HG03103 (cell line): ENCODE results near the gene CCIN.

Source experiments
- ATAC-seq: cut with Tn5 transposase; IDR thresholded peaks from one replicate; pipeline ENCODE4 v1.9.1; 2021; ENCODE audit warnings: low read depth; ENCODE audit not compliant: unreplicated experiment

The CCIN gene

DNA sequence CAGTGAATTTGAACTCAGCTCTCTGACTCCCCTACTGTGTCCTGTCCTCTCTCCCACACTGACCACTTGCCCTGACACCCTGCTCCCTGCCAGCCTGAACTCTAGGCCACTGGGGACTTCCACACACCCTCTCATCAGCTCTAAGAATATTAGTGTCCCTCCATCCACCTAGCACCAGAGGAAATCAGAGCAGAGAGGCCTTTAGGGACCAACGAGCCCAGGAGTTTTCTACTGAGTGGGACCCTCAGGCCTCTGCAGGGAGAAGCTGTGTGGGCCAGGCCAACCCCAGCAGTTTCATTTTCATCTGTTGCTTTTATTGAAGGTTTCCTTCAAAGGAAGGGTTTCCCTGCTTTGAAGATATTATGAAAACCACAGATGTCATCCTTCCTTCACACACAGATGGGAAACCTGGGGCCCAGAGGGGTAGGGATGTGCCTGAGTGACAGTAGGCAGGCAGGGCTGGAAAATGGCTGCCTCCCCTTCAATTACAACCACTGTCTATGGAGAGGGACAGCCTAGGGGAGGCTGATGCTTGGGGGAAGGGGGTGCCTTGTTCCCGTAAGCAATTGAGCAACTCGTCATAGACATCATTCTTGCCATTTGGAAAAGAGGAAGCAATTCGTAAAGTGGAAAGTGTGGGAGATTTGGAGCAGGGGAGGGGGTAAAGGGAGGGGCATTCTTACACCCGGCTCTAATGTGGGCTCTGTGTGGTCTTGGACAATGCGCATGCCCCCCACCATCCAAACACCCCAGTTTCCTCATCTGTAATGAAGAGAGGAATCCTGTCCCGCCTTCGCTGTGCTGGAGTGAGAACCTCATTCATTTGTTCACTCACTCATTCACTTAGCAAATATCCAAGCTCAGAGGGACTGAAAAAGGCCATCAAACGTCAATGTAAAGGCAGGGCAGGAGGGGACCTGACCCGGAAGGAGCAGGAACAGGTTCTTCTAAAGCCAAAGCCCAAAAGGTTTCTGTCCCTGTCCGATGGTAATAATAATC lies 28.8 kb upstream of the CCIN start:
- ATAC-seq, result no peak

DNA sequence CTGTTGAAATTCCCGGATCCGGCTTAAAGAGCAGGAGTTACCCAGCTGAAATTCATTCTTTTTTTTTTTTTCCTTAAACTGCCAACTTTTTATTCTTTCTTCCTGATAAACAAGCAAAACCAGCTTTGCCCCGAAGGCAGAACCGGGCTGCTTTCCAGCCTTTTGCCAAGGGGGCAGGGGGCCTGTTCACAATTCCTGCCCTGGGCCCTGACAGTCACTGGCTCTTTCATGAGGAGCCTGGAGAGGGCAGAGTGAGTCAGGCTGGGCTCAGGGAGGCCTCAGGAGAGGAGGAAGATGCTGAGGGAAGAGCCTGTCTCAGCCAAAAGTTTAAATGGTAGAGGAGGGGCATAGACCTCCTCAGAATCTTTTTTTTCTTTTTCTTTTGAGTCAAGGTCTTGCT lies 27.9 kb upstream of the CCIN start:
- ATAC-seq, result no peak

DNA sequence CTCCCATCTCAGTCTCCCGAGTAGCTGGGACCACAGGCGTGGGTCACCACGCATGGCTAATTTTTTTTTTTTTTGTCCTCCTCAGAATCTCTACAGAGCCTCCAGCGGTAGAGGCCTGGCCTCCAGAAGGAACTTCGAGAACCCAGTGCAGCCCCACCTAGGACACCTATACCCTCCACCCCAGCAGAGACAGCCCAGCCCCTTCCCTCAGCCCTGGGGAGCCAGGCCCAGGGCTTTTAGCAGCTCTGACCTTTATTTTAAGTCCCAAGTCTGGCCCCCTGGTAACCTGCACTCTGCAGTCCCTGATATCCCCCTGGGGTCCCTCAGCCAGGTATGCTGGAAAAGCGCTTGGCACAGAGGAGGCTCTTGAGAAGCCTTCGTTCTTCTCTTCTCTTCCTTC lies 27.4 kb upstream of the CCIN start:
- ATAC-seq, result no peak

DNA sequence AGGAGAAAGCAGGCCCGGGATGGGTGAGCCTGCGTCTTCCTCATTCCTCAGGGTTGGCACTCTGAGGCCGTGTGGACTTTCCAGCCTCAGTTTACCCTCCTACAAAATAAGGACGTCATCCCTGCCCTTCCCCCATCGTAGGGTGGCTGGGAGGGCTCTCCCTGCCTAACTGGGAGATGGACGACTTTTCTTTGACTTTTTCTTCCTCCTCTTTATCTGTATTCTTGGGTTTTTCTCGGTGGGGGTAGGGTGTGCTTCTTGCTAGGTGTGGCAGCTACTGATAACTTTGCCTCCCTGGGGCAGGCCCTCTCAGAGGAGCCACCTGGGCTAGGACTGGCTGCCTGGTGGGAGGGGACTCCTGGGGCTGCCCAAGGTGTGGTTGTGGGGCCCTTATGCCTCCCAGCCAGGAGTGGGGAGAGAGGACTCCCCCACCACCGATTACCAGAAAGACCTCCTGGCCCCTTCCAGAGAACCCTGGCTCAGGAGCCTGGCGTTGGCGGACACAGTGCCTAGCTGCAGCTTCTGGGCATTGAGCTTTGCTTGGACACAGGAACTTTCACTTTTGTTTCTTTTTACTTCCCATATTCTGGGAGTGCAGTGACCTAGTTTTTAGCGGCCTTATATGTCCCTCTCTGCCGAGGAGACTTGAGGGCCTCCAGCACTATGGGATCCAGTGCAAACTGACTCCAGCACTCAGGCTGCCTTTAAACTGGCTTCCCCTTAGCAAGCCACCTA lies 26.5 kb upstream of the CCIN start:
- ATAC-seq, result no peak

DNA sequence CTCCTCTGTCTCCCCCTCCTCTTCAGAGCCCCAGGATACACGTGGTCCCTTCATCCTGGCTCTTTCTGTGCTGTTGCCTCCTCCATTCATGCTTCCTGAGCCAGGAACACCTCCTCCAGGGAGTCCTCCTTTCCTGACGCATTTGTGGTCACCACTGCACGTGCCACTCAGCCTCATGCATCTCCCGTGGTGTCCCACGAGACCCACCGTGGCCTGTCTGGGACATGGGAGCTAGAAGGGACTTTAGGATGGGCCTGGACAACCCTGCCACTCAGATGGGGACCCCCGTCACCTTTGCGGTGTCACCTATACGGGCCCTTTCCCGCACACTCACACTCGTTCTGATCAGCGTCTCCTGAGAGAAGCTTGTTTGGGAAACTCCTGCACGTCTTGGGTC lies 25.9 kb upstream of the CCIN start:
- ATAC-seq, result no peak

DNA sequence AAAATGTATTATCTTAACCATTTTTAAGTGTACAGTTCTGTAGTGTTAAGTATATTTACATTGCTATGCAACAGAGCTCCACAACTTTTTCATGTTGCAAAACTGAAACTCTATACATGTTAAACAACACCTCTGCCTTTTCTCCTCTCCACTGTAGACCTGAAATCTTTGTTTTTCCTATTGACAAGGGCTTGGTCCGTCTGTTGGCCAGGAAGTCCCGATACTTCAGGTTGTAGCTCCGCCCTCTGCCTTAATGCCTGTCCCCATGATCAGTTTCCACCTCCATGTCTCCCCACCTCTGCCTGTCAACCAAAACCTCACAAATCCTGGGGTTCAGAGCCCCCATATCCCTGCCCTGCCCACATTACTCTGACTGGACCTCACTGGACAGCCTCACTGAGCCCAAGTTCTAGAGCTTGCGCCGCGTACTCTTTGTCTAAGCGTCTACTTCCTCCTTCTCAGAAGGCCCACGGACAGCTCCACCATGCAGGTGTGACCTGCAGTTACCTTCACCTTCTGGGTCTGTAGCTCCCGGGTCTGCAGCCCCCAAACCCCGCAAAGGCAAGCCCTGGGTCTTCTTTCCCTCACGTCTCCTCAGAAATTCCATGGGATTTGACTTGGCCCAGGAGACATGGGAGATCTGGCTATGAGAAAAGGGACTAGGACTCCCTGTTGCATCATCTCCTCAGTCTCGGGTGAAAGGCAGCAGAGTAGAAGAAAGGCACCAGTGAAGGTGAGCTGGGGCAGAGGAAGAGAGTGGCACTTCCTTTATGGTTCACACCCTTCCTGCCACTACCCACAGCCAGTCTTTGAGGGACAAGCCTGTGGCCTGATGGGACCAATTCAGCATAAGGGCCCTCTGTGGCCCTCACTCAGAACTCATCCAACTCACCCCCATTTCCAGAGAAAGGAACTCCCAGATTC lies 24.6 kb upstream of the CCIN start:
- no peak for ATAC-seq

DNA sequence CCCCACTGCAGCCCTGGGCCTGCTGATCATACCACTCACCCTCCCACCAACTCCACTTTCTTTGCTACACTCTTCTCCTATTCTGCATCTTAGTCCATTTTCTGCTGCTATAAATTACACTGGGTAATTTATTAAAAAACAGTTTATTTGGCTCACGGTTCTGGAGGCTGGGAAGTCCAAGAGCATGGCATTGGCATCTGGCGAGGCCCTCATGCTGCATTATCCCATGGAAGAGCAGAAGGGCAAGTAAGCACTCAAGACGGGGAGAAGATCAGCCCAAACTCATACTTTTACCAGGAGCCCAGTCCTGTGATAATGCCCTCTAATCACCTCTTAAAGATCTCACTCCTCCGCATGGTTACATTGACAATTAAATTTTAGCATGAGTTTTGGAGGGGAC lies 23.2 kb upstream of the CCIN start:
- no peak for ATAC-seq

DNA sequence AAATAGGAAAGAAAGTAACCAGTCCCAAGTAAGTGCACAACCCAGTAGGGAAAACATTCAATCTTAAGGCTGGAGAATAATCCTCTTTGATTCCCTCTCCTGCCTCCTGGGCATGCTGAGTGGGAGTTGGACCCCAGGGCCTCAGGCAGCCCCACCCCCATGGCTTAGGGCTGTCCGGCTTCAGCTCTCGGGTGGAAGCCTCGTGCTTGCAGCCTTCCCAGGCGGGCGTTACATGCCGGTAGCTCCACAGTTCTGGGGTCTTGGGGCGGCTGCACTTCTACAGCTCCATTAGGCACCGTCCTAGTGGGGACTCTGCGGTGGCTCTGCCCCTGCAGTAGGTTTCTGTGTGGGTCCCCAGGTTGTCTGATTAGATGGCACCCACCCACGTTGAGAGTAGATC lies 22.5 kb upstream of the CCIN start:
- no peak for ATAC-seq

DNA sequence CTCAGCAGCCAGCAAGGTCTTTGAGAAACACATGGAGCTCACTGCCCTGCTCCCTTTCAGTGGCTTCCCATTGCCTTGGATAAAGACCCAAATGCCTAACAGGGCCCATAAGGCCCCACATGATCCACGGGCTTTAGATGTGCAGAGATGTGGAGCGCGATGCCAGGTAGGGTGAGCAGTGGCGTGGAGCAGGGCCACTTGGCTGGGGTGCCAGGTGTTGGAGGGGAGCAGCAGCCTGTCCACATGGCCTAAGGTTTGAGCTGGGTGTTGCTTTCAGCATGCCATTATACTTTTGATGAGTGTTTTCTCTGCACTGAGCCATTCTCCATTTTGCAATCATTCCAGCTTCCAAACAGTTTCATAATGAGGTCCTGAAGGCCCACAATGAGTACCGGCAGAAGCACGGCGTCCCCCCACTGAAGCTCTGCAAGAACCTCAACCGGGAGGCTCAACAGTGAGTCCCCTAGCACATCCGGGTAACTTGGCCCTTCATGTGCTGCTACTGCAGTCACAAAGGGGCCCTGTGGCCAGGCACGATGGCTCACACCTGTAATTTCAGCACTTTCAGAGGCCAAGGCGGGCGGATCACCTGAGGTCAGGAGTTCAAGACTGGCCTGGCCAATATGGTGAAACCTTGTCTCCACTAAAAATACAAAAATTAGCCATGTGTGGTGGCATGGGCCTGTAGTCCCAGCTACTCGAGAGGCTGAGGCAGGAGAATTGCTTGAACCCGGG lies 21.6 kb upstream of the CCIN start:
- ATAC-seq, result no peak

DNA sequence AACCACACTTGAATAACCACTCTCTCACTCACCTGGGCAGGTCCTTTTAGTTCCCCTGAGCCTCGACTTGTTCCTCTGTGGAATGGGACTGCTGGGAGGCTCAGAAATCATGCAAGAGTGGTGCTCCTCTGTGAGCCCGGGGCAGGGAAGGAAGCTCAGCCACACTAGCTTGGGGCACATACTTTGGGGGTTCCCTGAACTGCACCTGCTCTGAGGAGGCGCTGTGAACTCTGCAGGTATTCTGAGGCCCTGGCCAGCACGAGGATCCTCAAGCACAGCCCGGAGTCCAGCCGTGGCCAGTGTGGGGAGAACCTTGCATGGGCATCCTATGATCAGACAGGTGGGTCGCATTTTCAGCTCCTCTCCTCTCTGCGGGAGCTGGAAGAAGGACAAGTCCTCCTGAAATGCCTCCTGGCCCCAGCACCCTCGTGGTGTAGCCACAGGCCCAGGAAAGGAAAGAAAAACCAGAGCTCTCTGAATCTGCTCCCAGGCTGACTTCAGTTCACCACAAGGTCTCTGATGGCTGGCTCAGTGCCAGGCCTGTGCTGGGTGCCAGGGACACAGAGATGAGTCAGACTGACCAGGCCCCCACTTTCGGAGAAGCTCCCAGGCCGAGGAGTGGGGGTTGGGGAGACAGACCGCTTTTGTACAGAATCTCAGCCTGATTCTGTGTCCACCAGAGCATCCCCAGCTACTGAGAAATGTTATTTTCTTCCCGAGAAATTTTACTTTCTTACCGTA lies 20.7 kb upstream of the CCIN start:
- no peak for ATAC-seq

DNA sequence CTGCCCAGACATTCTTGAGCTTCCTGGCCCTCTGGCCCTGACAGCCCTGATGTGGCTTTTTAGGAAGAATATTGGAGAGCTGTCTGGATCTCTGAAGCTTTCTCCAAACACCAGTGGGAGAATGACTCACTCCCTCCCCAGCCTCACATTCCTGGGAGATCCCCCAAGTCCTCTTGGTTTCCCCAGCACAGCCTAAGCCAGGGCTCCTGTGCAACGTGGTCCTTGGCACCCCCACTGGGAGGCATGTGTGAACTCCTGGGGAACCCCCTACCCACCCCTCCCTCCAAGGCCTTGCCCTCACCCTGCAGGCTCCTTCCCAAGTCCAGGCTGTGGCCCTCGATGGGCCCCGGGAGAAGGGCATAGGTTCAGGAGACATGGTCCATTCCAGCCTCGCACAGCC lies 20.0 kb upstream of the CCIN start:
- no peak for ATAC-seq

DNA sequence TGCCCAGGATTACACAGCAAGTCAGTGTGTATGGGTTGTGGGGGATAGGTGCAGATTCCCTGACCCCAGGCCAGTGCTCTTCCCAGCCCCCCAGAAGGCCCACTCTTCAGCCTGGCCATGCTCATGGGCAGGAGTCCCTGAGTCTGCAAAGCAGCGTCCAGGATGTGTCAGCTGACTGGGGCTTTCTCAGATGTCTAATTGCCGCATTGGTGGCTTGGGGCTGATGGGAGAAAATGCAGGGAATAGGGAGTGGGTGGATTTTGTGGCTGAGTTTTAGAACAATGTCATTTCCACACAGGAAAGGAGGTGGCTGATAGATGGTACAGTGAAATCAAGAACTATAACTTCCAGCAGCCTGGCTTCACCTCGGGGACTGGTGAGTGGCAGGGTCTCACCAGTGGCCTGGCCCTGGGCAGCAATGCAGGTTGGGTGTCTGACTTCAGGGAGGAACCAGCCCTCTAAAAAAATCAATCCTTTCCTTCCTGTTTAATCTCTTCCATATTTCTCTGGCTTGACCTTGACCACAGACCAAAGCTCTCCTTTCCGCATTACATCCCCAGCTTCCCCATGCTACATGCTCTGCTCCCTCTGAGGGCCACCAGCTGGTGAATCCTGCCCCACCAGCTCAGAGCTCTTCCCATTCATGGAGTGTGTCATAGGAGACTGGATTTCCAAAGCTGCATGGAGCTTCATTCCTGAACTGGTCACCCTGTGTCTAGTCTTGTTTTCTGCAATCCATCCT lies 18.4 kb upstream of the CCIN start:
- no peak for ATAC-seq

DNA sequence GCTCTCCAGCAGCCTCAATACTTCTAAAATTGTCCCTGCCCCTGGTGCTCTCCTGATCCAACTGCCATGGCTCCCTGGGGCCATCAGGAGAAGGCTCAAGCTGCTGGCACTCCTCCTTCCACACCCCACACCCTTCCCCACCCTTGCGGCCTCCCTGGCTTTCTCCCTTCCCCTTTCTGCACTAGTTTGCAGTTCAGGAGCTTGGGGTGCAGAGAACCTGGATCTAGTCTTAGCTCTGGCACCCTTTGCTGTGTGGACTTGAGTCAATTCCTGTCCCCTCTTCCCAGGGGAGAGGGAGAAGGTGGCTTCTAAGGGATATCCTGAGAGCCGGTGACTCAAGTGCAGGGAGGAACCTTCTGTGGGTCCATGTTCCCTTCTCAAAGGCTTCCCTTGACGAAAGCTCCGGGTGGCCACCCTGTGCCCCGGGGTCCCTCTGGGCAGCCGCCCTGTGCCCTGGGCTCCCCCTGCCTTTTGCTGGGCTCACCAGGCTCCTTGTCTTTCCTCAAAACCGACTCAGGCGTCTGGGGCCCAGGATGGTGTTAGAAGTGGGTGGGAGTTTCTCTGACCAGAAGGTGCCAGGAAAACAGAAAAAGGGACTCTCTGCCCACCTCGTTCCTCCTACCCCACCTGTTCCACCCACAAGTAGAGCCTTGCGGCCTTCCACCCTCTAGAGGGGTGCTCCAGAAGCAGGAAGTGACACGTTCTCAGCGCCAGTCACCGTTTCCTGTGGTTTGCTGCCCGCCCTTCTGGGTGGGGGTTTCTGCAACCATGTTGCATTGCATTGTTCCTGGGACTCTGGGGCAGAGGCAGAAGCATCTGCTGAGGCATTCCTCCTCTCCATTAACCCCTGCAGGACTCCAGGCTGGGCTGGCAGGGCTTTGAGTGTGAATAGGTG lies 17.6 kb upstream of the CCIN start:
- ATAC-seq, result peak; percentile 81

DNA sequence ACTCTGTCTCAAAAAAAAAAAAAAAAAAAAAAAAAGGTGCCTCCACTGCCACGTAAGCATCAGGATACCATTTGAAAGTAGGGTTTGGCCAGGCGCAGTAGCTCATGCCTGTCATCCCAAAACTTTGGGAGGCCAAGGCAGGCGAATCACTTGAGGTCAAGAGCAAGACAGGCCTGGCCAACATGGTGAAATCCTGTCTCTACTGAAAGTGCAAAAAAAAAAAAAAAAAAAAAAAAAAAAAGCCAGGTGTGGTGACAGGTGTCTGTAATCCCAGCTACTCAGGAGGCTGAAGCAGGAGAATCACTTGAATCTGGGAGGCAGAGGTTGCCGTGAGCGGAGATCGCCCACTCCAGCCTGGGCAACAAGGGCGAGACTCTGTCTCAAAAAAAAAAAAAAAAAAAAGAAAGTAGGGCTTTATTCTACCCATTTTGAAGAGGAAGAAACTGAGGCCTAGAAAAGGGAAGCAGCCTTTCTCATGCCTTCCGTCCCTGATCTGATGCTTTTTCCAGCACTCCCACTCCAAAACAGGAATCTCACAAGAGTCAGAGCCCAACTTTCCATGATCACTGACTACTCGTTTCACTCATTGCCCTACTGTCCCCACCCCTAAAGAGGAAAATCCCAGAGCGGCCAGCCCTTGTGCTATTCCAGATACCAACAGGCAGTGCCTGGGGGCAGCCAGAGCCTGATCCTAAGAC lies 16.3 kb upstream of the CCIN start:
- ATAC-seq, result no peak

DNA sequence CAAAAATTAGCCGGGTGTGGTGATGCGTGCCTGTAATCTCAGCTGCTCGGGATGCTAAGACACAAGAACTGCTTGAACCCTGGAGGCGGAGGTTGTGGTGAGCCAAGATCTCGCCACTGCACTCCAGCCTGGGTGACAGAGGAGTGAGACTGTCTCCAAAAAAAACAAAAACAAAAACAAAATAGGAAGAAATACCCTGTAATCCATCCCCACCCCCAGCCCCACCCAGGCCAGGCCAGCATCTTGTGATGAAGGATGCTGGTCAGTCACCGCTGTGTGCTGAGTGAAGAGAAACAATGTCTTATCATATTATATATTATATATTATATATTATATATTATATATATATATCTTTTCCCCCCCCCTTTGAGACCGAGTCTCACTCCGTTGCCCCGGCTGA lies 15.4 kb upstream of the CCIN start:
- ATAC-seq, result no peak

DNA sequence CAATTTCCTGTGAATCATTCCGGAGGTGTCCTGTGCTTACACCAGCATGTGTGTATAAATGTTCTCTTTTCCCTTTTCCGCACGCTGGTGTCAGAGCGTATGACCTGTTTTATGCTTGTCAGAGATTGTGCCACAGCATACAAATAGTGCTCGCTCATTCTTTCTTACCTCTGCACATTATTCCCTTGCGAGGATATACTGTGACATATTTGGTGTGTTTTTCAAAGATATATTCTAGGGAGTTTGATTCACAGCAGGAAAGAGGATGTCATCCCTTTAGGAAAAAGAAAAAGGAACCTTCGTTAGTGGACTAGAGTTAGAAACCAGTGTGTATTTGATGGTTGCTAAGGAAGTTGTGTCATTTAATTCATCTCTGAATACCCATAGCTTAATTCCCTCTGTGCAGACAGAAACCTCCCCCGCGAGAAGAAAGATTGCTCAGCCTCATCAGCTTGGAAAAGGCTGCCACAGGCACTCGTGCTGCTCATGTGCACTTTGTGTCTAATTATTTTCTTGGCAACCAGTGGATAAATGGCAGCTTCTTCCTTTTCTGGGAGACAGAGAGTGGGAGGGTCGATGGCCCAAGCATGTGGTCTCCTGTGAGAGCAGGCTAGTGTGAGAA lies 14.7 kb upstream of the CCIN start:
- ATAC-seq, result no peak

DNA sequence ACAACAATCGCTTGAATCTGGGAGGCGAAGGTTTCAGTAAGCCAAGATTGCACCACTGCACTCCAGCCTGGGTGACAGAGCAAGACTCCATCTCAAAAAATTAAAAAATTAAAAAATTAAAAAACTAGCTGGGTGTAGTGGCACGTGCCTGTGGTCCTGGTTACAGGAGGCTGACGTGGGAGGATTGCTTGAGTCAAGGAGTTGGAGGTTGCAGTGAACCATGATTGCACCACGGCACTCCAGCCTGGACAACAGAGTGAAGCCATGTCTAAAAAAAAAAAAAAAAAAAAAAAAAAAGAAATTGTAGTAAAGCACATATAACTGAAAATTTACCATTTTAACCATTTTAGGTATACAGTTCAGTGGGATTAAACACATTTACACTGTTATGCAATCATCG lies 13.1 kb upstream of the CCIN start:
- no peak for ATAC-seq
